Measurements from ENCODE around the gene GNA14.

DNA sequence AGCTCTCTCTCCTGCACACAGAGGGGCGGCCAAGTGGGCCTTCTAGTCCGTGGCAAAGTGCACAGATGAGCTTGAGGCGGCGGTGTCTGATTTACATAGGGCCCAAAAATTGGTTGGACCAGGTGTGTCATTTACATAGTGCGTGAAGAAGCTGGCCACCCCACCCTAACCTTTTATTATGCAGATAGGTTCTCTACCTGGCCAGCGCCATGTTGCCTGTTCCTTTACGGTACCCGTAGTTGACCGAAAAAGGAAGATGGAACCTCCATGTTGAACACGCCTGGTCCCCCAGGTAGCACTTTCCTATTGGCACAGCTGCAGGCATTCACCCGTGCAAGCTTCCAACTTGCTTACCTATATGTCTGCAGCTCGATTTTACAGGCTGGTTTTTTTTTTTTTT, 61.5 kb downstream of the GNA14 start:
- TF ChIP-seq EZH2 (IDR thresholded peaks at IDR 0.05; ENCODE audit: low read depth, low read length, severe bottlenecking), result no peak
- TF ChIP-seq CTCF (IDR thresholded peaks at IDR 0.05; ENCODE audit: control extremely low read depth in 1 of 3, insufficient read depth in 1 of 3, low read depth in 1 of 3, low read length in 3 of 3), result no peak
- TF ChIP-seq POLR2A (IDR thresholded peaks at IDR 0.05; ENCODE audit: control extremely low read depth in 1 of 2, low read depth in 2 of 2, low read length in 2 of 2), result no peak
- TF ChIP-seq GABPA (IDR thresholded peaks at IDR 0.05; ENCODE audit: borderline replicate concordance, insufficient read depth, low read length), result no peak
- no peak for TF ChIP-seq POLR2AphosphoS5 (IDR thresholded peaks at IDR 0.05; ENCODE audit: low read depth, low read length)
- TF ChIP-seq ZNF274 (IDR thresholded peaks at IDR 0.05; ENCODE audit: borderline replicate concordance, extremely low read depth, low read length), result no peak
- TF ChIP-seq CEBPB (IDR thresholded peaks at IDR 0.05; ENCODE audit: low read depth, low read length), result no peak
- no peak for TF ChIP-seq JUN (IDR thresholded peaks at IDR 0.05; ENCODE audit: low read depth, low read length)

All from H1 (cell line).